Epithelial cell of prostate (primary cell): ENCODE measurements around the gene ATF4.

ENCODE experiments used
- DNase-seq: peaks from one replicate; pipeline ENCODE4 v3.0.0-alpha.2; 2011; ENCODE audit warnings: low read depth, low spot score
- H3K27ac ChIP-seq: fragments of 450-650 bp; 2 replicates; pipeline ENCODE4 v1.5.1; 2017; ENCODE audit warnings: mild to moderate bottlenecking

Gene ATF4

DNA sequence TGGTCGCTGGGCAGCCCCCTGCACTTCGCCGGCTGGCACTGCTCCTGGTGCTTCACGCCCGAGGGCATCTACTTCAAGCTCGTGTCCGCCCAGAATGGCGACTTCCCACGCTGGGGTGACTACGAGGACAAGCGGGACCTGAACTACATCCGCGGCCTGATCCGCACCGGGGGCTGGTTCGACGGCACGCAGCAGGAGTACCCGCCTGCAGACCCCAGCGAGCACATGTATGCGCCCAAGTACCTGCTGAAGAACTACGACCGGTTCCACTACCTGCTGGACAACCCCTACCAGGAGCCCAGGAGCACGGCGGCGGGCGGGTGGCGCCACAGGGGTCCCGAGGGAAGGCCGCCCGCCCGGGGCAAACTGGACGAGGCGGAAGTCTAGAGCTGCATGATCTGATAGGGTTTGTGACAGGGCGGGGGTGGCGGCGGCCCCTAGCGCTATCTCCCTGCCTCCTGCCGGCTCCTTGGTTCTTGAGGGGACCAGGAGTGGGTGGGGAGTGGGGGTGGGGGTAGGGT is 31.7 kb upstream of the ATF4 start:
- DNase-seq = no peak
- H3K27ac ChIP-seq = no peak overlapping the region

DNA sequence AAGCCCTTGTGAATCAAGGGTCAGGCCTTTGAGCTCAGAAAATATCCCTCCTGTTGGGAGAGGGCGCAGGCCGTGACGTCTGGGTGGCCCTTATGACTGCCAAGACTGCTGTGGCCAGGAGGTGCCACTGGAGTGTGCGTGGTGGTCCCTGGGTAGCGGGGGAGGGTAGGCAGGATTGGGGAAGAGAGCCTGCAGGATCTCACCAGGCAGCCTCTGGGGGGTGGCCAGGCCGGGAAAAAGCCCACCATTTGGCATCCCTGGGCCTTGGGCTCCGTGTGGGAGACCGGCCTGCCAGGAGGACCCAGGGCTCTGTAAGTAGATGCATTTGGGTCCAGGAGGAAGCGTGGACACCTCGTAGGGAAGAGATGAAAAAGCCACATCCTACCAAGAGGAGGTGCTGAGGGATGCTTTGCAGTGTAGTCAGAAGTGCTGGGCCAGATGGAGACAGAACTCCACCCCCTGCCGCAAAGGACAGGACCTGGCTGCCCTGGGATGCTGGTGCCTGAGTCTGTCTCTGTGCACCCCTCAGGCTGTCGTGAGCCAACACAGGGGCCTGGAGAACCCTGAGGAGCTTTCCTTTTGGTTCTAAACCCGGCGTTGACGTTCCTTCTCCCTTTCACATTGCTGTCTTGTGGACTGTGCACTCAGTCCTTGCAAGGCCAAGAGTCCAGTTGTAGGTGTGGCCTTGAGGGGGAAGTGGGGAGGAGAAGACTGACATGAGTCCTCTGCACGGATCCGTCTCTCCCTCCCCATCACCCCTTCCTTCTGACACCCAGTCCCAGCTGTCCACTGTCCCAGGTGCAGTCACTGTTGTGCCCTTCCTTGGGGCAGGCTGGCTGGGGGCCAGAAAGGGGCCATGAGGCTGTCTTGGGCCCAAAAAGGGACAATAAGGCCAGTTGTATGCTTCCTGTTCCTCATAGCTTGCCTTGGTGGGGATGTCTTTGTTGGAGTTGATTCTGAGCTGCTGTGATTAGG is 31.0 kb upstream of the ATF4 start:
- DNase-seq = no peak
- no peak overlapping the region for H3K27ac ChIP-seq

DNA sequence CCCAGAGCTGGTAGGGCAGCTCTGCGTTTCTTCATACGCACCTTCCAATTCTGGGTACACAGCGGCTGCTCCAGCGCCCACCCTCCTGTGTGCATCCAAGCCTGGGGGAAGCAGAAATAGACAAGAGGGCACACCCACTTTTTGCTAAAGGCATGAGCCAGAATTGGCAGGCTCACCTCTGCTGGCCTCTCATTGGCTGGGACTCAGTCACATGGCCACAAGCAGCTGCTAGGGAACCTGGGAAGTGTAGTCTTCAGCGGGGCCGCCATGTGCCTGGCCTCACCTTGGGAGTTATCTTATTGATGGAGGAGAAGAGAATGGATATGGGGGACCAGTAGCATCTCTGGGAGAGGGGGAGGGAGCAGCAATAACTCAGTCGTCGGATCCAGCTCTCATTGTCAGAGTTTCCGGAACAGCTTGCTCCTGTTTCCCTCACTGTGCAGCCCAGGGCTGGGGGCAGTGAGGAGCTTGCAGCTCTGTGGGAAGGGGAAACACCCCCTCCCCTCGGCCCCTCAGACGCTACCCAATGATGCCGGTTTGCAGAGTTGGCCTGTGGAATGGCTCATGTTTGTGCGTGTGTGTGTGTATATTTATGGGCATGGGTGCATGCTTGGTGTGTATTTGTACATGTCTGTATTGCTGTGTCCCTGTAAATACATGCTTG is 30.1 kb upstream of the ATF4 start:
- no peak overlapping the region for H3K27ac ChIP-seq
- DNase-seq = no peak

DNA sequence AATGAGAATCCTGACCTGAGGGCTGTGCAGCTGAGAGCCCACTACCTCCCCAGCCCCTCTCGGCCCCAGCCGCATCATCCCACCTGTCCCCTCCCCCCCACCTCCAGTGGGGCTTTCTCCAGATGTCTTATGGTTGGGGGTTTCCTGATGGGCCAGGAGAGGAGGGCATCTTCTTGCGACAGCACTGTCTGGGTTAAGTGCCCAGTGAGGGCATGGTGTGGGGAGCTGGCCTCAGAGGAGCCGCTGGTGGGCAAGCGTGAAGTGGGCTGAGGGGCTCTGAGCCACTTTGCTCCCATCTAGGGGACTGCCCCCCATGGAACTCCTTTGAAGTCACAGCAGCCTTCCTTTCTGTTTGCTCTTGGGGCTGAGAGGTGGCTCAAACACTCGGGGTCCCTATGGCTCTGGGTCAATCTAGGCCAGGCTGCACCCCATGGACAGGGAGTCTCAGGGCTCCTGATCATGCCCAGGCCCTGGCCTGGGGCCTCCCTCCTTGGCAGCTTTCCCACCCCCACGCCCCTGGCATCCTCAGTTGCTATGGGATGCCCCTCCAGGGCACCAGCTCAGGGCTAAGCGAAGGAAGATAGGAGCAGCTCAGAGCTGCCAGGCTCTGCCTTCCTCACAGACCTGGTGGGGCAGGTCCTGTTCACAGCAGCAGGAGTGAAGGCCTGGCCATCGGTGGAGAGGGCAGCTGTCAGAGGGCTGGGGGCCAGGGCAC is 29.2 kb upstream of the ATF4 start:
- no peak for DNase-seq
- no peak overlapping the region for H3K27ac ChIP-seq

DNA sequence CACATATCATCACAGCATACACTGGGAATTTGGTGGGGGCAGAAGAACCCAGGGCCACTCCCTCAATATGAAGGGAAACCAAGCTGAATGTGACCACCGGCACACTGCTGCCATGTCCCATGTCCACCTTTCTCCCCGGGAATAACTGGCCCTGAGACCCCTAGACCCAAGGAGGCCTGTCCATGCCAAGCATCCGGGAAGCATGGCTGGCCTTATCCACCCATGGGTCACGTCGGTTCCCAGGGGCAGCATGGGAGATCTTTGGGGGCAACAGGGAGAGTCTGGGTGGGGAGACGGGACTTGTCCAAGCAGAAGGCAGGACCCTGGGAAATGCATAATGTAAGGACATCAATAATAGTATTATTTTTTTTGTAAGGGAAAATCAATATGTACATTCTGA is 28.7 kb upstream of the ATF4 start:
- DNase-seq = no peak
- no peak overlapping the region for H3K27ac ChIP-seq

DNA sequence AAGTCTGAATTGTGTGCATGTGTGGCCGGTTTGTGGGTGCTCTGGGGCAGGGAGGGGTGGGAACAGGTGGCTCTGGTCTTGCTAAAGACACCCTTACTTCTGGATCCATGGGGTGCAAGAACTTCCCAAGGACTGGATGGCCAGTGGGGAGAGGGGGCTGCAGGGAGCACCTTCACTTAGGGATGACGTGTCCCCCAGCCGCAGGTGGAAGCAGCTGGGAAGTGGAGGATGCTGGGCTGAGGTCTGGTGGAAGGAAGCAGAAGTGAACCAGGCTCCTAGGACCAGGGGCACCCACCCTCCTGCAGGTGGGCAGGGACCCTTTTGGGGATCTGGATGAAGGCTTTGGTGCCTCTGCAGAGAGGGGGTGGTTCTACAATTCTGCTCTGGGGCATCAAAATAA is 28.2 kb upstream of the ATF4 start:
- no peak for DNase-seq
- no peak overlapping the region for H3K27ac ChIP-seq

DNA sequence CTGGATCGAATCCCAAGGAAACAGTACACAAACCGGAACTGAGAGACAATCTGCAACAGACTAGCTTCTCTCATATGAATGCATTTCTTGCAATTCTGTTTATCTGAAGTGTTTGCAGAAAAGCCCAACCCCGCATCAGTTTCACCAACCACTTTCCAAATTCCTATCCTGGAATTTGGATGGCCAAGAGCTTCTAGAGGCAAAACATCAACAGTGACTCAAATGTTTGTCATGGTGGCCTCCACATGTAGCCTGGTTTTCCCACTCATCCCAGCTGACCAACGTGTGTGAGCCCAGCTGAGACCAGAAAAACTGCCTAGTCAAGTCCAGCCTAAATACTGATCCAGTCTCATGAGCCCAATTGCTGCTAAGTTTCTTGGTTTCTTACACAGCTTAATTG is 26.6 kb upstream of the ATF4 start:
- DNase-seq = no peak
- no peak overlapping the region for H3K27ac ChIP-seq

DNA sequence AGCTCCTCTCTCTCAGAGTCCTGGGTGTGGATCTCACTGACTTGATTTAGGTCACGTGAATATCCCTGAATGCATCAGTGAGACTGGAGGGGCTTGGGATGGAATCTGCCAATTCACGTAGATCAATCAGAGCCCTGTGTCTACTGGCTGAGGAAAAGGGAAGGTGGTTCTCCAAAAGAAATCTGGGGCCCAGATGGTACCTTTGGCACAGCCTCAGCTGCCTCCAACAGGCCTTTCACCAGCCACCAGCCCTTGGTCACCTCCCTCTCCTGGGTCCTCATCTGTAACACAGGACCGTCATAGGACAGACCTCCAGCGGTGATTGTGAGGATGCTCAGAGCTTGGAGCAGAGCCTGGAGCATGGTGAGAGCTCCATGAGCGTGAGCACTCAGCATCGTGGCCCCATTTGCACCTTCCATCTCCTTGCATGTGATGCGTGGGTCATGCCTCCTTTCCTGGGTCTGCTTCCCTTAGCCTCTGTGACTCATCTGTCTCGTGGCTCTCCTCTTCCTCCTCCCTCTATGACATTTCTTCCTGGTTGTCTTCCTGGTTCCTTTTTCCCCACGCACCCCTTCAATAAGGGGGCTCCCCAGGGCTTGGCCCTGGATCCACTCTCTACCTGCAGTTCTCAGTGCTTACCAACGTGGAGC is 25.8 kb upstream of the ATF4 start:
- no peak for DNase-seq
- H3K27ac ChIP-seq = no peak overlapping the region

DNA sequence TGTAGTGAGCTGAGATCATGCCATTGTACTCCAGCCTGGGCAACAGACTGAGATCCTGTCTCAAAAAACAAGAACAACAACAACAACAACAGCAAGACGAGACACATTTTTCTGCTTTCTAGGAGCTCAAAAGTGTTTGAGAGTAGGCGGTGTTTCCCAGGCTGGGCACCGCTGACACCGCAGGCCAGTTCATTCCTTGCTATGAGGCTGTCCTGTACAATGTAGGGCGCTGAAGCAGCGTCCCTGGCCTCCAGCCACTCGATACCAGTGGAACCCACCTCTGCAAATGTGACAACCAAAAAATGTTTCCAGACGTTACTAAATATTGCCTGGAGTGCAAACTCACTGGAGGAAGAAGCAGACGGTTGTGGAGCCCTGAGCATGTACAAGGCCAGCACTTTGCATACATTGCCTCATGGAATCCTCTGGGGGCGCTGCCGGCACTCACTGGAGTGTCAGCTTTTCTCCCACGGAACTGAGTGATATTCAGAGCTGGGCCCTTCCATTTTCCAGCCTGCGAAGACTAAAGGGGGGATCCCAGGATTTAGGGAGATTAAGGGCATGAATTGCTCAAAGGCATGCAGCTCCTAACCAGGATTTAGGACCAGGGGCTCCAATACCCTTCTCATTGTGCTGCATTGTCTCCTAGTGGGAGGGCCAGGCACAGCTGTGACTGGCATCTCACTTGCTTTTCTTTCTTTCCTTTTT is 24.1 kb upstream of the ATF4 start:
- no peak for DNase-seq

DNA sequence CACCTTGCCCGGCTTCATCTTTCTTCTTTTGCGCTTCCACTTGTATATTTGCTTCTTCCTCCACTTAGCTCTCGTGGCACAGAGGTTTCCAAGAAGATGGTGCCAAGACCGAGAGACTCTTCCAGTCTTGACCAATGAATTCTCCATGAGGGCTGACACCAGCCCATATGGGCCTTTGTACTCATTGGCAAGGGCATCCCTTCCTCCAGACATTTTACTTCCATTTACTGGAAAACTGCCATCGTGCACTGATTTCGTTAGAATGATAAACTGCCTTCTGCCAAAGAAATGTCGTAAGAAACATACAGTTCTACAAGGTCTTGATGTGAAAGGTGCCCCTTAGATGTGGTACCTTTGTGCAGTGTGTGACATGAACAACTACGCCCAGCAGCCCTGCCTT is 22.9 kb upstream of the ATF4 start:
- DNase-seq = no peak
- no peak overlapping the region for H3K27ac ChIP-seq

More for the DNA sequence above, 24.1 kb upstream of the ATF4 start:
- no peak overlapping the region for H3K27ac ChIP-seq

DNA sequence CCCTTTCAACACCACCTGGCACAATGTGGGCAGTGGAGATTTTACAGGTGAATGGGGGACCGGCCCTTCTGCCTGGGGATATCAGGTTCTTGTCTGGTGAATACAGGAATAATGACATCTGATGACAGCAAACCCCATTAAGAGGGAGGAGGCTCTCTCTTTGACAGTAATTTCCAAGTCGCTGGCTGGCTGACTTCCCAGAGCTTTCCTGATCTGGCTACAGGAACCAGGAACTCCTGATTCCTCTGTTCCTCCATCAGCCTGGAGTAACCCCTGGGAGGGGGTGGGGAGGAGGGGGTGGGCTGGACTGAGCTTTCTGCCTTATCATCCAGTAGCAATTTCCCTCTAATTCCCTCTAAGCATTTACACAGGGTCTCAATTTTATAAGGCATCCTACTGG is 22.0 kb upstream of the ATF4 start:
- DNase-seq = no peak
- no peak overlapping the region for H3K27ac ChIP-seq

DNA sequence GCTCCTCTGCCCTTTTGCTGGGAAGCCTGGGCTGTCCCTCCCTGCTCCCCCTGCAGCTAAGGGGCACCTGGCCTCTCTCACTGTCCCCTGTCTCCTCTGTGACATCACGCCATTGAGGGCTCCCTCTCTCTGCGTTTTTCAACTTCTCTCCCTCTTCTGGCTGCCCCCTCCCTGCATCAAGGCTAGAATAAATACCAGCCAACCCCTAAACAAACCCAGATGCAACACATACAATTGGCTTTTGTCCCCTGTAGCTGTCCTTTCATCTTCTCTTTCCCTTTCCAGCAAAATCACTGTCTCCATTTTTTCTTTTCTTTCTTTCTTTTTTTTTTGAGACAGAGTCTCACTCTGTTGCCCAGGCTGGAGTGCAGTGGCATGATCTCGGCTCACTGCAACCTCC is 21.6 kb upstream of the ATF4 start:
- DNase-seq = no peak
- H3K27ac ChIP-seq = no peak overlapping the region

DNA sequence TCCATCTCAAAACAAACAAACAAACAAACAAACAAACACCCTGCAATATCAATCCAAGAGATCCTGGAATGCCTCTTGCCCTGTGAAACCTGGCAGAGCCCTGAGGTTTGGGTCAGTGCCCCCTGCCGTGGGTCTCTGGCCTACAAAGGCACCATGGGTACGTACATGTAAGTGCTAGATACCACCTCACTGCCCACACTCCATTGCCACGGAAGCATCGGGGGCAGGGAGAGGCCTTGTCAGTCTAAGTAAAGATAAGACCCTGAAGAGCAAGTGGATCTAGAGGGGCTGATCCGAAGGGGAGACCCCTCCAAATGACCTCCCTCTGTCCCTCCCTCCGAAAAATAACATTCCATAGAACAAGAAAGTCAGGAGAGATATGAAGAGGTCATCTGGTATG is 20.3 kb upstream of the ATF4 start:
- H3K27ac ChIP-seq = no peak overlapping the region

DNA sequence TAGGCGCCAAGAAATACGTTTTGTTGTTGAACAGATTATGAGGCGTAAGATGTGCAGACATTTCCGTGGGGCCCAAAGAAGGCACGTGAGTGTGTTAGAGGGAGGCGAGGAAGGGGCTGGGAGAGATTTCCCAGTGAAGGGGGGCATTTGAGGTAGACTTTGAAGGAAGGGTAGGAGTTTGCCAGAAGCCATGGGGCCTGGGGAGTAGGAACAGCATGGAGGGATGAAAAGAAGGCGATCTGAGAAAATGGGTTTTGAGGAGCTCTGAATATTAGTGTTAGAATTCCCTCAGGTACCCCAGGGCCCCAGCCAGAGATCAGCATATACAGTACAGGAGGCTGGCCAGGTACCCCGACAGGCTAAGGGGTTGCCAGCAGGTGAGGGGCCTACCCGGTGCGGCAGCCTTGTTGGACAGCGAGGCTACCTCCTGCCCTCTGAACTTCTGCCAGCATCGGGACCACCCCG is 18.7 kb upstream of the ATF4 start:
- DNase-seq = no peak
- H3K27ac ChIP-seq = no peak overlapping the region

More for the DNA sequence above, 20.3 kb upstream of the ATF4 start:
- no peak for DNase-seq

DNA sequence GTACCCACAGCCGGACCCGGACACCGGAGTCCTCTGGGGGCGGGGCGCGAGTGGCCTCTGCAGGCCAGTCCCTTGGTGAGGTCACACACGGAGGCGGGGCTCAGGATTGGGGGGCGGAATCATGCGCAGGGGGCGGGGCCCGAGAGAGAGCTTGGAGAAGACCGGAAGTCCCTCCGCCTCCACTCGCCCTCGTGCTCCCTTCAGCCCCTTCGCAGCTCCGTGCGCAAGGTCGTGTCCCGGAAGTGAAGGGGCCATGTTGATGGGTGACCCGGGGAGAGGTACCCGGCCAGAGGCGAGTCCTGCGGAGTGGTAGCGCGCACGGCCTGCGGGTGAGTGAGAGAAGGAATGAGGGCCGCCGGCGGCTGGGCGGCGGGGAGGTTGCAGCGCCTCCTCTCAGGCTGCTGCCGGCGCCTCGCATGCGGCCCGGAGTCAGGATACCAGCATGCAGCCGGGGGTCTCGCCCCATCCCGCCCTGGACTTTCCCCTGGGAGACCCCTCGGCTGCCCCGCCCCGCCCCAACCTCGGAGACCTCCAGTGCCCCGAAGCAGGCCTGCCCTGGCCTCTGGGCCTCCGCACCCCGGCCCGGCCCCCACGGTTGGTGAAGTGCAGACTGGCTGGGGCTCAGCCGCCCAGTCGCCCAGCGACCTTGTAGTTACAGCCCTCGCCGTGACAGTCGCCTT is 18.1 kb upstream of the ATF4 start, which contains the start of gene MIEF1:
Gene MIEF1, plus strand, starts transcription at position 182 of the 680 bp plus-strand sequence. CDS start 9,005 bp downstream, outside the sequence.
- peak within 1 kb of the TSS; percentile 46 for H3K27ac ChIP-seq
- peak; percentile 65 for DNase-seq

DNA sequence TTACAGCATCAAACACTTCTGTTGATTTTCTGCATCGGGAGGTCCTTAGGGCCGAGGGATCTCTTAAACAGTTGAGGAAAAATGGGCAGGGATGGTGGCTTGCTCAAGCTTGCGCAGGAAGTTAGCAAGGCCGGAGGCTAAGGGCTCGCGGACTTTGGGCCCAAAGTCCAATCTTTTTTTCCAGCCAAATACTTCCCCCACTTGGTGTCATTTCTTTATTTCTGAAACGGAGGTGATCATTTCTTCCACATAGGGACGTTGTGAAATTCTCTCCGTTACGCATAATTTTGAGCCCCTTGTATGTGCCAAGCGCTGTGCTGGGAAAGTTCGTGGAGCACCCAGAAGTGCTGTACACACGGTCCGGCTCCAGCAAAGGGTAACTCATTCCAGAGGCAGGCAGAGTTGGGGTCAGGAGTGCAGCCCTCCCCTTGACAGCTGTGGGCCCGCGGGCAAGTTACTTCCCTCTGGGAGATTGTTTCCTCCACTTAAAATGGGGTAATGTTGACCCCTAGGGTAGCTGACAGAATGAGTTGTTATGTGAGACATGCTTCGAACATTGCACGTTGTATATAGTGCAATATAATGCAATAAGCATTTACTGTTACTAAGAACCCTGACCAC is 17.5 kb upstream of the ATF4 start:
- DNase-seq = no peak
- H3K27ac ChIP-seq = peak overlapping the region; percentile 46

DNA sequence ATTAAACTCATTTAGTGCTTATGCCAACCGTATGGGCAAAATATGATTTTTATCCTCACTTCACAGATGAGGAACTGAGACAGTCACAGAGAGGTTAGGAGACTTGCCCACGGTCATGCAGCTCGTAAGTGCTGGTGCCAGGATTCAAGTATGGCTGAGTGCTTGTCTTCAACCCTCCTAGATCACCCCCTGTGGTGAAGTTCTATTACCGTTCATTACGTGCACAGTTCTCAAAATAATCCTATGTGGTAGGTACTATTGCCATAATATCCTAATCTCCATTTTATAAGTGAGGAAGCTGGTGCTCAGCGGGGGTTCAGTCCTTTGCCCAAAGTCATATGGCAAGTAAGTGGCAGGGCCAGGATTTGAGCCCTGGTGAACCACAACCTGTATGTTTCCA is 16.7 kb upstream of the ATF4 start:
- H3K27ac ChIP-seq = peak overlapping the region; percentile 46
- DNase-seq = no peak

DNA sequence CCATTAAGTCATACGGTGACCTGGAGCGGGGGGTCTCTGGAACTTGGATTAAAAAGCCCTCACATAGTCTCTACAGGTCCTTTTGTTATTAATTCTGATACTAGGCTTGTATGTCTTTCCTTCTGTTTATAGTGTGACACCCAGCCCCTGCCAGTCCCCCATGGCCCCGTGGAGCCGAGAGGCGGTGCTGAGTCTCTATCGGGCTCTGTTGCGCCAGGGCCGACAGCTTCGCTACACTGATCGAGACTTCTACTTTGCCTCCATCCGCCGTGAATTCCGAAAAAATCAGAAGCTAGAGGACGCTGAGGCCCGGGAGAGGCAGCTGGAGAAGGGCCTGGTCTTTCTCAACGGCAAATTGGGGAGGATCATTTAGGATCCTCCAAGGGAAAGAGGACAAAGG is 16.3 kb upstream of the ATF4 start:
- DNase-seq = no peak

More for the DNA sequence above, 16.3 kb upstream of the ATF4 start:
- H3K27ac ChIP-seq = no peak overlapping the region
